ENCODE results near the gene HTT. TPM values are rescaled to one million over a fixed set of nuclear protein-coding genes. Genes with fewer than 3 reads are reported as not detected.

HTT gene
- total RNA-seq, 2 donors from 2014 or later, result 104 to 109 TPM

GRCh38 chr4:3290889-3291321, 216.4 kb downstream of the HTT start:
- Histone ChIP-seq H3K36me3 (ENCODE audit: control insufficient read depth, insufficient read depth, low read length) (no peaks in the 10 kb centered on the region), H3K4me3 (ENCODE audit: low read length) (no peak overlapping the region), H3K27ac (ENCODE audit: low read depth, low read length) (no peak overlapping the region), H3K9me3 (ENCODE audit: control insufficient read depth, low read length) (no peaks in the 10 kb centered on the region), H3K9ac (ENCODE audit: extremely low read depth, low read length, poor library complexity, severe bottlenecking) (no peak overlapping the region), H3K27me3 (ENCODE audit: control insufficient read depth, insufficient read depth, low read length, poor library complexity, severe bottlenecking) (peaks cover 12% of the 10 kb centered on the region), H3K4me1 (ENCODE audit: control insufficient read depth, insufficient read depth, low read length) (peaks cover 8% of the 10 kb centered on the region)
- peaks cover 4% of the 10 kb centered on the region for H3K36me3 Mint-ChIP-seq (ENCODE audit: low read depth)
- peaks cover 23% of the 10 kb centered on the region for H3K4me1 Mint-ChIP-seq
- peak overlapping the region; percentile 70 for H3K4me3 Mint-ChIP-seq
- no peaks in the 10 kb centered on the region for H3K9me3 Mint-ChIP-seq
- TF ChIP-seq CTCF (conservative IDR thresholded peaks at IDR 0.05), result no peak
- DNase-seq, result no peak
- no peak overlapping the region for H3K27ac Mint-ChIP-seq
- H3K27me3 Mint-ChIP-seq (ENCODE audit: insufficient read depth), result peaks cover 15% of the 10 kb centered on the region
- WGBS, 2 experiments (ENCODE audit: insufficient coverage in 1 of 2, insufficient read length in 1 of 2), result 92 to 94% methylated on average over 2 to 9 of the region's 9 CpGs

- Histone ChIP-seq H3K27me3 (ENCODE audit: control insufficient read depth, insufficient read depth, low read length, poor library complexity, severe bottlenecking) (peaks cover 12% of the 10 kb centered on the region), H3K4me1 (ENCODE audit: control insufficient read depth, insufficient read depth, low read length) (peaks cover 8% of the 10 kb centered on the region), H3K9me3 (ENCODE audit: control insufficient read depth, low read length) (no peaks in the 10 kb centered on the region), H3K36me3 (ENCODE audit: control insufficient read depth, insufficient read depth, low read length) (no peaks in the 10 kb centered on the region), H3K27ac (ENCODE audit: low read depth, low read length) (no peak overlapping the region), H3K4me3 (ENCODE audit: low read length) (peak overlapping the region; percentile 81), H3K9ac (ENCODE audit: extremely low read depth, low read length, poor library complexity, severe bottlenecking) (peak overlapping the region; percentile 49)
- H3K27ac Mint-ChIP-seq, result peak overlapping the region; percentile 54
- 44 to 62% methylated on average over 16 to 24 of the region's 24 CpGs for WGBS, 2 experiments (ENCODE audit: insufficient coverage in 1 of 2, insufficient read length in 1 of 2)
- H3K27me3 Mint-ChIP-seq (ENCODE audit: insufficient read depth), result peaks cover 15% of the 10 kb centered on the region
- no peak for DNase-seq
- TF ChIP-seq CTCF (conservative IDR thresholded peaks at IDR 0.05), result no peak
- H3K9me3 Mint-ChIP-seq, result no peaks in the 10 kb centered on the region
- peaks cover 6% of the 10 kb centered on the region for H3K36me3 Mint-ChIP-seq (ENCODE audit: low read depth)
- peak overlapping the region; percentile 70 for H3K4me3 Mint-ChIP-seq
- H3K4me1 Mint-ChIP-seq, result peaks cover 25% of the 10 kb centered on the region
Observed at GRCh38 chr4:3291411-3291968, 217.0 kb downstream of the HTT start.

GRCh38 chr4:3291969-3292570, 217.6 kb downstream of the HTT start:
- no peaks in the 10 kb centered on the region for H3K9me3 ChIP-seq (ENCODE audit: control insufficient read depth, low read length)
- H3K27me3 Mint-ChIP-seq (ENCODE audit: insufficient read depth), result peaks cover 15% of the 10 kb centered on the region
- no peaks in the 10 kb centered on the region for H3K36me3 ChIP-seq (ENCODE audit: control insufficient read depth, insufficient read depth, low read length)
- H3K4me1 ChIP-seq (ENCODE audit: control insufficient read depth, insufficient read depth, low read length), result peaks cover 8% of the 10 kb centered on the region
- peak overlapping the region; percentile 81 for H3K4me3 ChIP-seq (ENCODE audit: low read length)
- TF ChIP-seq CTCF (conservative IDR thresholded peaks at IDR 0.05), result no peak
- 0% methylated on average over 34 to 60 of the region's 60 CpGs for WGBS, 2 experiments (ENCODE audit: insufficient coverage in 1 of 2, insufficient read length in 1 of 2)
- peak overlapping the region; percentile 49 for H3K9ac ChIP-seq (ENCODE audit: extremely low read depth, low read length, poor library complexity, severe bottlenecking)
- no peaks in the 10 kb centered on the region for H3K9me3 Mint-ChIP-seq
- H3K27ac ChIP-seq (ENCODE audit: low read depth, low read length), result no peak overlapping the region
- peaks cover 12% of the 10 kb centered on the region for H3K27me3 ChIP-seq (ENCODE audit: control insufficient read depth, insufficient read depth, low read length, poor library complexity, severe bottlenecking)
- DNase-seq, result peak; percentile 83
- peaks cover 7% of the 10 kb centered on the region for H3K36me3 Mint-ChIP-seq (ENCODE audit: low read depth)
- H3K4me1 Mint-ChIP-seq, result peaks cover 30% of the 10 kb centered on the region
- H3K4me3 Mint-ChIP-seq, result peak overlapping the region; percentile 70
- H3K27ac Mint-ChIP-seq, result peak overlapping the region; percentile 54
